ENCODE measurements around the gene ITPRID1. TPM values are rescaled to one million over a fixed set of nuclear protein-coding genes. Genes with fewer than 3 reads are reported as not detected.

ITPRID1 gene
- total RNA-seq, 1 donor from 2014 or later = not detected

DNA sequence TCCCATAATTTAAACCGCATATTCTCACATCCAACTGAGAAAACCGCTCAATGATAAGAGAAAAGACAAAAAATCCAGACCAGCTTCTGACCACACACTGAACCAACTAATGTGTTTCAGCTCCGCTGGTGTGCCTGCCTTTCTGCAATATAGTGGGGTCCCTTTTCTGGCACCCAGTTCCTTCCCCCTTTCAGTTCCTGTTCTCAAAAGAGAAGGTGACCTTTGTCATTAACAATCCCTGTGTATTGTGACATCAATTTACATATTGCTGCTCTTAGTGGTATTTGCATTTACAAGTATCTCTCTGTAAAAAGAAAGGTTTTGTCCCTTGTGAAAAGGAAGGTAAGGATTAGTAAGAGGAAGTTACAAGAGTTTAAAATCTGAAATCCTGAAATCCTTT, 174.5 kb downstream of the ITPRID1 start:
- H3K4me1 Mint-ChIP-seq (ENCODE audit: unreplicated experiment) = no peaks in the 10 kb centered on the region
- TF ChIP-seq, protein P1, sequence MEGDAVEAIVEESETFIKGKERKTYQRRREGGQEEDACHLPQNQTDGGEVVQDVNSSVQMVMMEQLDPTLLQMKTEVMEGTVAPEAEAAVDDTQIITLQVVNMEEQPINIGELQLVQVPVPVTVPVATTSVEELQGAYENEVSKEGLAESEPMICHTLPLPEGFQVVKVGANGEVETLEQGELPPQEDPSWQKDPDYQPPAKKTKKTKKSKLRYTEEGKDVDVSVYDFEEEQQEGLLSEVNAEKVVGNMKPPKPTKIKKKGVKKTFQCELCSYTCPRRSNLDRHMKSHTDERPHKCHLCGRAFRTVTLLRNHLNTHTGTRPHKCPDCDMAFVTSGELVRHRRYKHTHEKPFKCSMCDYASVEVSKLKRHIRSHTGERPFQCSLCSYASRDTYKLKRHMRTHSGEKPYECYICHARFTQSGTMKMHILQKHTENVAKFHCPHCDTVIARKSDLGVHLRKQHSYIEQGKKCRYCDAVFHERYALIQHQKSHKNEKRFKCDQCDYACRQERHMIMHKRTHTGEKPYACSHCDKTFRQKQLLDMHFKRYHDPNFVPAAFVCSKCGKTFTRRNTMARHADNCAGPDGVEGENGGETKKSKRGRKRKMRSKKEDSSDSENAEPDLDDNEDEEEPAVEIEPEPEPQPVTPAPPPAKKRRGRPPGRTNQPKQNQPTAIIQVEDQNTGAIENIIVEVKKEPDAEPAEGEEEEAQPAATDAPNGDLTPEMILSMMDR (IDR thresholded peaks at IDR 0.05) = no peak
- H3K27me3 Mint-ChIP-seq (ENCODE audit: unreplicated experiment) = peaks cover 7% of the 10 kb centered on the region
- no peak overlapping the region for H3K27ac Mint-ChIP-seq (ENCODE audit: unreplicated experiment)
- H3K36me3 Mint-ChIP-seq (ENCODE audit: unreplicated experiment) = no peaks in the 10 kb centered on the region
- no peak overlapping the region for H3K4me3 Mint-ChIP-seq (ENCODE audit: unreplicated experiment)
- no peaks in the 10 kb centered on the region for H3K9me3 Mint-ChIP-seq (ENCODE audit: unreplicated experiment)
- no peak for DNase-seq (ENCODE audit: extremely low spot score, unreplicated experiment)

- no peak for DNase-seq (ENCODE audit: extremely low spot score, unreplicated experiment)
- no peaks in the 10 kb centered on the region for H3K4me1 Mint-ChIP-seq (ENCODE audit: unreplicated experiment)
- H3K4me3 Mint-ChIP-seq (ENCODE audit: unreplicated experiment) = no peak overlapping the region
- peaks cover 7% of the 10 kb centered on the region for H3K27me3 Mint-ChIP-seq (ENCODE audit: unreplicated experiment)
- H3K27ac Mint-ChIP-seq (ENCODE audit: unreplicated experiment) = no peak overlapping the region
- no peaks in the 10 kb centered on the region for H3K36me3 Mint-ChIP-seq (ENCODE audit: unreplicated experiment)
- TF ChIP-seq, protein P1 (IDR thresholded peaks at IDR 0.05) = no peak
- H3K9me3 Mint-ChIP-seq (ENCODE audit: unreplicated experiment) = no peaks in the 10 kb centered on the region
Observed at GRCh38 chr7:31688996-31689395, 175.1 kb downstream of the ITPRID1 start.

- Mint-ChIP-seq H3K36me3 (ENCODE audit: unreplicated experiment) (no peaks in the 10 kb centered on the region), H3K4me1 (ENCODE audit: unreplicated experiment) (no peaks in the 10 kb centered on the region), H3K9me3 (ENCODE audit: unreplicated experiment) (no peaks in the 10 kb centered on the region), H3K27me3 (ENCODE audit: unreplicated experiment) (peaks cover 8% of the 10 kb centered on the region), H3K27ac (ENCODE audit: unreplicated experiment) (no peak overlapping the region), H3K4me3 (ENCODE audit: unreplicated experiment) (no peak overlapping the region)
- DNase-seq (ENCODE audit: extremely low spot score, unreplicated experiment) = no peak
- TF ChIP-seq, protein P1 (IDR thresholded peaks at IDR 0.05) = no peak
Observed at GRCh38 chr7:31690935-31691334, 177.0 kb downstream of the ITPRID1 start.

DNA sequence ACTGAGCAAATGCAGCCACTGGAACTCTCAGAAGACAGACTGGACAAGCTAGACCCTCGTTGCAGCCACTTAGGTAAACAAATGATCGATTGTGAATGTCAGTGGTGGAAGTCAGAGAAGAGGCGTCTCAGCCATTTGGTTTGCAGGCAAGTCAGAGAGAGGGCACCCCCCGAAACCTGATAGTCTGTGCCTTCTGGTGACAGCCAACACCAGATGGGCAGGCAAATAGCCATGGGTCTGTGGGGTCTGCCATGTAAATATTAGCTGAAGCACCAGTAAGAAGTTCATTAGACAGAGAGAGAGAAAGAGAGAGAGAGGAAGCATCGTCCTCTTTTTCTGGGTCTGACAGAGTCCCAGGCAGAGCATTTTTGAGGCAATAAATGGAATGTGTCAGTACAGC, 178.6 kb downstream of the ITPRID1 start:
- H3K27ac Mint-ChIP-seq (ENCODE audit: unreplicated experiment) = no peak overlapping the region
- DNase-seq (ENCODE audit: extremely low spot score, unreplicated experiment) = no peak
- H3K36me3 Mint-ChIP-seq (ENCODE audit: unreplicated experiment) = no peaks in the 10 kb centered on the region
- no peaks in the 10 kb centered on the region for H3K4me1 Mint-ChIP-seq (ENCODE audit: unreplicated experiment)
- peaks cover 8% of the 10 kb centered on the region for H3K27me3 Mint-ChIP-seq (ENCODE audit: unreplicated experiment)
- no peak overlapping the region for H3K4me3 Mint-ChIP-seq (ENCODE audit: unreplicated experiment)
- TF ChIP-seq, protein P1 (IDR thresholded peaks at IDR 0.05) = no peak
- no peaks in the 10 kb centered on the region for H3K9me3 Mint-ChIP-seq (ENCODE audit: unreplicated experiment)

DNA sequence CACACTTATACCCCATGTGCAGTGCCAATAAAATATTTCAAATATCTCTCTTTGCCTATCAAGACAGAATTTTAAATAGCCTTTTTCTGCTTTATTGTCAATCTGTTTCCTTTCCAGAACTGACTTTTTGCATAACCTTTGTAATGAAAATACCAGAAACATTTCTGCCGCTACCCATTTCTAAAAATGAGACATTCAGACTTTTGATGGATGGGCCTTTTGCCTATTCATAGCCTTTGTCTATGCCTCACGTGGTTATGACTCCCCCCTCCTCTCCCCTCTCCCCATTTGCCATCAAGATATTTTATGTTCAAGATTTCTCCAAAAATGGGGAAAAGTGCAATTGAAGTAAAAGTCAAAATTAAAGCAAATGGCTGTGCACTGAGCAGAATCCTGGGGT, 179.0 kb downstream of the ITPRID1 start:
- TF ChIP-seq, protein P1 (IDR thresholded peaks at IDR 0.05) = no peak
- H3K4me1 Mint-ChIP-seq (ENCODE audit: unreplicated experiment) = no peaks in the 10 kb centered on the region
- no peak overlapping the region for H3K4me3 Mint-ChIP-seq (ENCODE audit: unreplicated experiment)
- DNase-seq (ENCODE audit: extremely low spot score, unreplicated experiment) = no peak
- H3K27me3 Mint-ChIP-seq (ENCODE audit: unreplicated experiment) = peaks cover 8% of the 10 kb centered on the region
- no peaks in the 10 kb centered on the region for H3K36me3 Mint-ChIP-seq (ENCODE audit: unreplicated experiment)
- no peak overlapping the region for H3K27ac Mint-ChIP-seq (ENCODE audit: unreplicated experiment)
- no peaks in the 10 kb centered on the region for H3K9me3 Mint-ChIP-seq (ENCODE audit: unreplicated experiment)
